GM21825 (cell line): Measurements from ENCODE around the gene AHCYL2.

Experiments used
- ATAC-seq: cut with Tn5 transposase; IDR thresholded peaks from one replicate; pipeline ENCODE4 v1.9.1; 2021; ENCODE audit warnings: mild to moderate bottlenecking, moderate library complexity; ENCODE audit not compliant: unreplicated experiment

AHCYL2 gene

GRCh38 chr7:129376778-129377700, 152.2 kb downstream of the AHCYL2 start:
- no peak for ATAC-seq

GRCh38 chr7:129381710-129382484, 157.1 kb downstream of the AHCYL2 start:
- no peak for ATAC-seq

GRCh38 chr7:129383542-129384132, 158.8 kb downstream of the AHCYL2 start:
- no peak for ATAC-seq

GRCh38 chr7:129385116-129385515, 160.3 kb downstream of the AHCYL2 start:
- ATAC-seq: no peak

GRCh38 chr7:129385598-129385997, 160.8 kb downstream of the AHCYL2 start:
- ATAC-seq: no peak

- ATAC-seq: no peak
Measured at GRCh38 chr7:129386506-129386905, 161.7 kb downstream of the AHCYL2 start.

- ATAC-seq: no peak
Measured at GRCh38 chr7:129387537-129387936, 162.7 kb downstream of the AHCYL2 start.

- ATAC-seq: no peak
Measured at GRCh38 chr7:129388333-129389098, 163.7 kb downstream of the AHCYL2 start.

GRCh38 chr7:129389829-129390228, 165.0 kb downstream of the AHCYL2 start:
- ATAC-seq: no peak

- ATAC-seq: no peak
Measured at GRCh38 chr7:129390314-129390713, 165.5 kb downstream of the AHCYL2 start.

- ATAC-seq: no peak
Measured at GRCh38 chr7:129391546-129392171, 166.8 kb downstream of the AHCYL2 start.

GRCh38 chr7:129393255-129393654, 168.4 kb downstream of the AHCYL2 start:
- ATAC-seq: no peak

GRCh38 chr7:129394101-129394500, 169.3 kb downstream of the AHCYL2 start:
- ATAC-seq: no peak

GRCh38 chr7:129394982-129395914, 170.4 kb downstream of the AHCYL2 start:
- ATAC-seq: no peak

GRCh38 chr7:129401228-129401966, 176.6 kb downstream of the AHCYL2 start:
- no peak for ATAC-seq

- no peak for ATAC-seq
Measured at GRCh38 chr7:129401967-129402860, 177.4 kb downstream of the AHCYL2 start.

GRCh38 chr7:129405527-129405926, 180.7 kb downstream of the AHCYL2 start:
- no peak for ATAC-seq
